Panc1 (cell line): ENCODE measurements around the gene CDKAL1. TPM values are rescaled to one million over a fixed set of nuclear protein-coding genes. Genes with fewer than 3 reads are reported as not detected.

Source experiments
- ATAC-seq: fragments of 200-7000 bp; cut with Tn5 transposase; 2 replicates; pipeline ENCODE4 v1.9.1; 2020; ENCODE audit warnings: mild to moderate bottlenecking, moderate library complexity
- BruUV-seq: library from RNA; stranded (reverse); fragments of 400-500 nt; replicated peaks from 2 replicates; lab custom pipeline; 2021; lab: Mats Ljungman, UMichigan
- CTCF ChIA-PET: fragments of 300-600 bp; sonication (Branson Sonifier 250); formaldehyde crosslinking; loops from one replicate; lab custom pipeline; 2022; ENCODE audit warnings: antibody characterized with exemption; lab: Charles Lee
- POLR2A ChIA-PET: fragments of 300-600 bp; sonication (Branson Sonifier 250); formaldehyde crosslinking; loops from one replicate; lab custom pipeline; 2022; ENCODE audit warnings: antibody characterized with exemption; lab: Charles Lee
- DNase-seq: peaks from one replicate; pipeline ENCODE4 v3.0.0-alpha.2; 2010; ENCODE audit warnings: low read depth, low spot score
- H3K27ac ChIP-seq: 2 replicates; pipeline ENCODE4 v1.5.1; 2011; ENCODE audit warnings: mild to moderate bottlenecking, low read length, inconsistent platforms
- H3K27me3 ChIP-seq: fragments of 200-500 bp; sonication (Bioruptor generic); 2 replicates; pipeline ENCODE4 v1.6.0; 2014; ENCODE audit warnings: low read length, inconsistent platforms; ENCODE audit not compliant: control insufficient read depth, insufficient read depth
- H3K36me3 ChIP-seq: fragments of 200-500 bp; sonication (Bioruptor generic); 2 replicates; pipeline ENCODE4 v1.5.1; 2014; ENCODE audit warnings: inconsistent platforms, mild to moderate bottlenecking, low read length, moderate library complexity; ENCODE audit not compliant: control insufficient read depth, insufficient read depth
- H3K4me1 ChIP-seq: 2 replicates; pipeline ENCODE4 v1.5.1; 2011; ENCODE audit warnings: inconsistent platforms, mild to moderate bottlenecking, low read length, moderate library complexity; ENCODE audit not compliant: control insufficient read depth, insufficient read depth
- H3K4me3 ChIP-seq, 2 experiments: 2 replicates each; pipeline ENCODE4 v1.5.1; 2011 to 2012; ENCODE audit warnings: low read depth in 2 of 2, low read length in 2 of 2, mild to moderate bottlenecking in 2 of 2, inconsistent platforms in 1 of 2, moderate library complexity in 1 of 2
- H3K9me3 ChIP-seq: fragments of 200-500 bp; sonication (Bioruptor generic); 2 replicates; pipeline ENCODE4 v1.5.1; 2014; ENCODE audit warnings: low read depth, mild to moderate bottlenecking, inconsistent platforms, low read length, moderate library complexity; ENCODE audit not compliant: control insufficient read depth, insufficient read depth
- CTCF ChIP-seq: fragments of 450-650 bp; IDR thresholded peaks from 2 replicates; pipeline ENCODE4 v1.5.1; 2017; ENCODE audit warnings: mild to moderate bottlenecking
- POLR2AphosphoS5 ChIP-seq: IDR thresholded peaks from 2 replicates; pipeline ENCODE4 v1.6.1; 2012; ENCODE audit warnings: mild to moderate bottlenecking, low read depth, low read length, moderate library complexity
- REST ChIP-seq, 2 experiments: IDR thresholded peaks; 2 replicates each; pipeline ENCODE4 v1.6.1; 2011 to 2012; ENCODE audit warnings: low read depth in 2 of 2, control low read depth in 1 of 2, low read length in 1 of 2, mild to moderate bottlenecking in 1 of 2, moderate library complexity in 1 of 2; ENCODE audit not compliant: insufficient read depth in 1 of 2
- SIN3A ChIP-seq: IDR thresholded peaks from 2 replicates; pipeline ENCODE4 v1.6.1; 2012; ENCODE audit warnings: low read depth, mild to moderate bottlenecking, low read length, moderate library complexity, borderline replicate concordance; ENCODE audit not compliant: insufficient read depth
- TCF7L2 ChIP-seq: IDR thresholded peaks from 2 replicates; pipeline ENCODE4 v1.6.1; 2011; ENCODE audit warnings: mild to moderate bottlenecking, low read depth, low read length, inconsistent platforms
- in situ Hi-C: cut with HindIII; loops from 2 replicates; pipeline ENCODE4 v1.10.0; 2016; ENCODE audit warnings: low sequenced_read_pairs, low pct_unique_long_range_greater_than_20kb
- intact Hi-C: fragments of 100-400 bp; cut with micrococcal nuclease; formaldehyde crosslinking; loops from one replicate; pipeline ENCODE4 v1.10.0; 2022; ENCODE audit not compliant: unreplicated experiment
- total RNA-seq: library from RNA; stranded (reverse); gene quantifications from one replicate; pipeline ENCODE4 v1.2.1, GENCODE V29; 2021; ENCODE audit not compliant: unreplicated experiment

The CDKAL1 gene
- total RNA-seq, 1 experiment from 2014 or later, result 14.5 TPM

DNA sequence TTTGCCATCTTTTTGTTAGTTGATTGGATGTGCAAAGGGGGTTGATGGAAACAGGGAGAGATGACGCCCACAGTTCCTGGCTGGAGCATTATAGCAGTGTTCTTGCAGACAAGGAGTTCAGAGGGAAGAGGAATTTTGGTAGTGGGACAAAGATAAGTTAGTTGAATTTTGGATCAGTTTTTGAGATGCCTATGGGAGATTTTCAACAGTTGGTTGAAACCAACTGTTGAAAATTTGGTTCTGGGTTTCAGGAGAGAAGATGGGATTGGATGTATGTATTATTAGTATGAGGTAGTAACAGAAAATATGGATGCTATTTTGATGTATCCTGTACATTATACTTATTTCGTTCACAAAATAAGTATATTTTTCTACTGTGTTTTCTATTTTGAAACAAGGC, 274.2 kb downstream of the CDKAL1 start:
- no peaks in the 10 kb centered on the region for H3K27me3 ChIP-seq
- H3K4me1 ChIP-seq, result peaks cover 9% of the 10 kb centered on the region; the same call in 1 of the 2 replicates
- in situ Hi-C loops (no loop called here), intact Hi-C loops (no loop called here)
- H3K9me3 ChIP-seq, result no peaks in the 10 kb centered on the region
- H3K27ac ChIP-seq, result no peak overlapping the region
- no peak overlapping the region for H3K4me3 ChIP-seq
- H3K36me3 ChIP-seq, result no peaks in the 10 kb centered on the region
- DNase-seq, result no peak
- ChIA-PET POLR2A (no interaction called here), CTCF (no interaction called here)
- no peak for ATAC-seq
- no TSS peak for BruUV-seq
- TF ChIP-seq REST (IDR thresholded peaks at IDR 0.05; ENCODE audit: insufficient read depth in 1 of 2, low read depth in 2 of 2, low read length in 1 of 2), result no peak
- TF ChIP-seq SIN3A, result no peak
- no peak for TF ChIP-seq POLR2AphosphoS5
- TF ChIP-seq CTCF, result no peak
- TF ChIP-seq TCF7L2, result no peak

GRCh38 chr6:20808924-20809323, 274.7 kb downstream of the CDKAL1 start:
- DNase-seq, result no peak
- in situ Hi-C loops (no loop called here), intact Hi-C loops (no loop called here)
- H3K9me3 ChIP-seq, result no peaks in the 10 kb centered on the region
- no peak for ATAC-seq
- BruUV-seq, result no TSS peak
- no peaks in the 10 kb centered on the region for H3K36me3 ChIP-seq
- TF ChIP-seq SIN3A, result no peak
- TF ChIP-seq CTCF, result no peak
- no peak for TF ChIP-seq TCF7L2
- no peak for TF ChIP-seq REST (IDR thresholded peaks at IDR 0.05; ENCODE audit: insufficient read depth in 1 of 2, low read depth in 2 of 2, low read length in 1 of 2)
- TF ChIP-seq POLR2AphosphoS5, result no peak
- H3K27me3 ChIP-seq, result no peaks in the 10 kb centered on the region
- no peak overlapping the region for H3K4me3 ChIP-seq
- H3K4me1 ChIP-seq, result peaks cover 9% of the 10 kb centered on the region; the same call in 1 of the 2 replicates
- H3K27ac ChIP-seq, result no peak overlapping the region
- POLR2A ChIA-PET, result no interaction called here
- CTCF ChIA-PET, result no interaction called here
